CD4-positive, alpha-beta T cell (primary cell): ENCODE results near the gene DRG2. TPM values are rescaled to one million over a fixed set of nuclear protein-coding genes. Genes with fewer than 3 reads are reported as not detected.

ENCODE experiments used
- ATAC-seq: fragments of 200-7000 bp; cut with Tn5 transposase; one replicate; pipeline ENCODE4 v1.10.0; 2022; ENCODE audit warnings: mild to moderate bottlenecking; ENCODE audit not compliant: poor library complexity
- CTCF ChIA-PET: fragments of 350-600 bp; sonication (Branson Sonifier 250); formaldehyde crosslinking; loops from one replicate; lab custom pipeline; 2021; ENCODE audit warnings: antibody characterized with exemption, inconsistent platforms; lab: Charles Lee
- POLR2A ChIA-PET: fragments of 350-600 bp; sonication (Branson Sonifier 250); formaldehyde crosslinking; loops from one replicate; lab custom pipeline; 2021; ENCODE audit warnings: antibody characterized with exemption, inconsistent platforms; lab: Charles Lee
- DNase-seq, 14 experiments: peaks; one replicate each; pipeline ENCODE4 v3.0.0-alpha.2; 2013 to 2020; ENCODE audit warnings: mixed read lengths in 2 of 14
- H3K27ac ChIP-seq, 2 donors: one replicate each; pipeline versions ENCODE4 v1.5.1 to v1.7.0; 2013; ENCODE audit warnings: low read length in 2 of 2, low read depth in 1 of 2, mild to moderate bottlenecking in 1 of 2
- H3K27me3 ChIP-seq, 2 experiments: 1 replicate in 1 of 2; 2 replicates in 1 of 2; pipeline versions ENCODE4 v1.6.1 to v1.7.0; 2013; ENCODE audit warnings: low read length in 2 of 2, control low read depth in 1 of 2, mild to moderate bottlenecking in 1 of 2, moderate library complexity in 1 of 2; ENCODE audit not compliant: insufficient read depth in 2 of 2, control insufficient read depth in 1 of 2
- H3K36me3 ChIP-seq: one replicate; pipeline ENCODE4 v1.6.1; 2013; ENCODE audit warnings: low read length, control low read depth; ENCODE audit not compliant: insufficient read depth
- H3K4me1 ChIP-seq: one replicate; pipeline ENCODE4 v1.6.1; 2013; ENCODE audit warnings: low read length, control low read depth; ENCODE audit not compliant: insufficient read depth
- H3K4me3 ChIP-seq: one replicate; pipeline ENCODE4 v1.5.1; 2013; ENCODE audit warnings: mild to moderate bottlenecking, low read length, moderate library complexity
- H3K9me3 ChIP-seq, 2 experiments: 1 replicate in 1 of 2; 2 replicates in 1 of 2; pipeline versions ENCODE4 v1.6.1 to v1.7.0; 2013; ENCODE audit warnings: low read length in 2 of 2, mild to moderate bottlenecking in 2 of 2, control low read depth in 1 of 2, moderate library complexity in 1 of 2; ENCODE audit not compliant: control insufficient read depth in 1 of 2, insufficient read depth in 1 of 2
- H3K27ac Mint-ChIP-seq: one replicate; pipeline ENCODE4 v1.8.0; 2020; ENCODE audit warnings: mixed read lengths
- H3K27me3 Mint-ChIP-seq: one replicate; pipeline ENCODE4 v1.8.0; 2021; ENCODE audit warnings: mixed read lengths
- H3K36me3 Mint-ChIP-seq: one replicate; pipeline ENCODE4 v1.8.0; 2021; ENCODE audit warnings: low read depth, mixed read lengths
- H3K4me1 Mint-ChIP-seq: one replicate; pipeline ENCODE4 v1.8.0; 2021; ENCODE audit warnings: low read depth, mixed read lengths
- H3K4me3 Mint-ChIP-seq: one replicate; pipeline ENCODE4 v1.8.0; 2020; ENCODE audit warnings: mild to moderate bottlenecking, mixed read lengths
- H3K9me3 Mint-ChIP-seq: one replicate; pipeline ENCODE4 v1.8.0; 2020; ENCODE audit warnings: mixed read lengths
- intact Hi-C, 2 experiments: fragments of 100-400 bp; cut with DNase I in 1 of 2; cut with micrococcal nuclease in 1 of 2; formaldehyde crosslinking; loops; one replicate each; pipeline versions ENCODE4 v1.15.1 to v1.9.0; 2023 to 2025; cut with DNase I, micrococcal nuclease
- total RNA-seq, 174 experiments: library from RNA in 2 of 174; stranded (reverse) in 2 of 174; gene quantifications; one replicate each; pipeline ENCODE4 v1.2.3 and lab custom pipeline; 2021 to 2026
- TF ChIP-seq, protein P1 (sequence below): fragments of 200-600 bp; IDR thresholded peaks from one replicate; pipeline ENCODE4 v1.8.0; 2022; ENCODE audit warnings: antibody characterized with exemption, mild to moderate bottlenecking

Gene DRG2
- total RNA-seq, 2 experiments from 2014 or later, result 38.9 to 40.6 TPM

GRCh38 chr17:18105595-18105994 is 17.8 kb downstream of the DRG2 start:
- no peaks in the 10 kb centered on the region for H3K27me3 ChIP-seq
- intact Hi-C loops, result no loop called here
- CTCF ChIA-PET, result no interaction called here
- no peak overlapping the region for H3K27ac ChIP-seq
- no peaks in the 10 kb centered on the region for H3K4me1 ChIP-seq
- H3K36me3 ChIP-seq, result peaks cover 24% of the 10 kb centered on the region
- Mint-ChIP-seq H3K4me3 (no peak overlapping the region), H3K27me3 (no peaks in the 10 kb centered on the region), H3K27ac (no peak overlapping the region), H3K36me3 (peaks cover 27% of the 10 kb centered on the region), H3K4me1 (no peaks in the 10 kb centered on the region), H3K9me3 (no peaks in the 10 kb centered on the region)
- no peak for ATAC-seq
- no peak overlapping the region for H3K4me3 ChIP-seq
- TF ChIP-seq, protein P1, sequence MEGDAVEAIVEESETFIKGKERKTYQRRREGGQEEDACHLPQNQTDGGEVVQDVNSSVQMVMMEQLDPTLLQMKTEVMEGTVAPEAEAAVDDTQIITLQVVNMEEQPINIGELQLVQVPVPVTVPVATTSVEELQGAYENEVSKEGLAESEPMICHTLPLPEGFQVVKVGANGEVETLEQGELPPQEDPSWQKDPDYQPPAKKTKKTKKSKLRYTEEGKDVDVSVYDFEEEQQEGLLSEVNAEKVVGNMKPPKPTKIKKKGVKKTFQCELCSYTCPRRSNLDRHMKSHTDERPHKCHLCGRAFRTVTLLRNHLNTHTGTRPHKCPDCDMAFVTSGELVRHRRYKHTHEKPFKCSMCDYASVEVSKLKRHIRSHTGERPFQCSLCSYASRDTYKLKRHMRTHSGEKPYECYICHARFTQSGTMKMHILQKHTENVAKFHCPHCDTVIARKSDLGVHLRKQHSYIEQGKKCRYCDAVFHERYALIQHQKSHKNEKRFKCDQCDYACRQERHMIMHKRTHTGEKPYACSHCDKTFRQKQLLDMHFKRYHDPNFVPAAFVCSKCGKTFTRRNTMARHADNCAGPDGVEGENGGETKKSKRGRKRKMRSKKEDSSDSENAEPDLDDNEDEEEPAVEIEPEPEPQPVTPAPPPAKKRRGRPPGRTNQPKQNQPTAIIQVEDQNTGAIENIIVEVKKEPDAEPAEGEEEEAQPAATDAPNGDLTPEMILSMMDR, result no peak
- no peaks in the 10 kb centered on the region for H3K9me3 ChIP-seq
- DNase-seq, result no peak
- POLR2A ChIA-PET, result no interaction called here

DNA sequence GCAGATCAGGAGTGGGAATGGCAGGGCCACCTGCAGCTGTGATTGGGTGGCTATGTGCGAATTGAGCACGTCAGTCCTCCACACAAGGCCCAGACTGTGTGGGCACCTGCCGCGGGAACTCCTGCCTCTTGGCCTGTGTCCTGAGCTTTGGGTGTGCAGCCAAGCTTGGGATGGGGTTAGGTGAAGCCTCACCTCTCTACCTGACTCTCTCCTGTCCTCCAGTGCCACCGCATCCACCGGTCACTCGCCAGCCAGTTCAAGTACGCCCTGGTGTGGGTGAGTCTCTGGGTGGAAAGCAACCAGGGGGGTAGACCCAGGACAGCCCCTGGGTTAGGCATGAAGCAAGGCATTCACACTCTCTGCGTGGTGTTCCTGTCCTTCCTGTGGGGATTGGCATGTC is 18.5 kb downstream of the DRG2 start:
- H3K27ac ChIP-seq, result no peak overlapping the region
- no peak overlapping the region for H3K4me3 Mint-ChIP-seq
- no peak for ATAC-seq
- H3K27me3 ChIP-seq, result no peaks in the 10 kb centered on the region
- ChIA-PET POLR2A (no interaction called here), CTCF (no interaction called here)
- H3K4me3 ChIP-seq, result no peak overlapping the region
- TF ChIP-seq, protein P1, result no peak
- intact Hi-C loops, result no loop called here
- no peaks in the 10 kb centered on the region for H3K27me3 Mint-ChIP-seq
- peaks cover 21% of the 10 kb centered on the region for H3K36me3 ChIP-seq
- H3K36me3 Mint-ChIP-seq, result peaks cover 24% of the 10 kb centered on the region
- H3K9me3 Mint-ChIP-seq, result no peaks in the 10 kb centered on the region
- no peak for DNase-seq
- H3K27ac Mint-ChIP-seq, result no peak overlapping the region
- H3K4me1 ChIP-seq, result no peaks in the 10 kb centered on the region
- no peaks in the 10 kb centered on the region for H3K4me1 Mint-ChIP-seq
- no peaks in the 10 kb centered on the region for H3K9me3 ChIP-seq

DNA sequence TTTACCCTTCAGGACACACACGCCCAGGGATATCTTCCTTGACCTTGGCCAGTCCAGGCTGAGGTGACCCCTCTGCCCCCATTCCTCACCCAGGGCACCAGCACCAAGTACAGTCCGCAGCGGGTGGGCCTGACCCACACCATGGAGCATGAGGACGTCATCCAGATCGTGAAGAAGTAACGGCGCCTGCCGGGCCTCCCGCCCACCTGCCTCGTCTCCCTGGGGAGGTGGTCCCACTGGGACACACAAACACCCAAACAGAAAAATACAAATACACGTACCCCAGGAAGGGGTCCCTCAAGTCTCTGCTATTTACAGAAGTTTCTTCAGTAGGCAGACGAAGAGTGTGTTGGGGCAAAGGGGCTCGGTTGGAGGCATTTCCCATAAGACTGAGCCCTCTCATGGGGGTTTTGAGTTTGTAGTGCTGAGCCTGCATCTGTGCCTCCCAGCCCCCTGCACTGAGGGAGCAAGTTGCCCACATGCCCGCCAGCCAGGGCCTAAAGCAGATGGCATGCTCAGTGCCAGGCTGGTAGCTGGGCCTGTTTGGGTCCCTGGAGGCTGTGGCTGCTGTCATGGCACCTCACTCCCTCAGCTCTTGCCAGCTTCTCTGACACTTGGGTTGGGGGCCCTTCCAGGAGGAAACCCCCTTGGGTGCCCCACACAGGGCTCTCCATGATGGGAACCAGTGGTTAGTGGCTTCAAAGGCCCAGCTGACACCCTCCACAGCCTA is 19.5 kb downstream of the DRG2 start:
- Mint-ChIP-seq H3K9me3 (no peaks in the 10 kb centered on the region), H3K36me3 (peaks cover 16% of the 10 kb centered on the region), H3K4me3 (no peak overlapping the region), H3K27me3 (no peaks in the 10 kb centered on the region), H3K27ac (no peak overlapping the region), H3K4me1 (no peaks in the 10 kb centered on the region)
- Histone ChIP-seq H3K27ac (no peak overlapping the region), H3K4me1 (no peaks in the 10 kb centered on the region), H3K27me3 (no peaks in the 10 kb centered on the region), H3K9me3 (no peaks in the 10 kb centered on the region), H3K36me3 (peaks cover 12% of the 10 kb centered on the region), H3K4me3 (no peak overlapping the region)
- POLR2A ChIA-PET, result no interaction called here
- intact Hi-C loops, result no loop called here
- ATAC-seq (no peak), DNase-seq (no peak)
- TF ChIP-seq, protein P1, result no peak
- CTCF ChIA-PET, result no interaction called here
